Measurements from ENCODE around the gene PDCD1.

GRCh38 chr2:241893265-241893664 lies 34.6 kb upstream of the PDCD1 start:
- TF ChIP-seq CTCF (tag by site-specific recombination; IDR thresholded peaks at IDR 0.05) (no peak), FEZF1 (tag by site-specific recombination; IDR thresholded peaks at IDR 0.05) (no peak), ZNF121 (tag by site-specific recombination; IDR thresholded peaks at IDR 0.05) (no peak), ZNF501 (tag by site-specific recombination; IDR thresholded peaks at IDR 0.05) (no peak), ZNF785 (tag by site-specific recombination; IDR thresholded peaks at IDR 0.05) (no peak), ZBTB11 (tag by site-specific recombination; conservative IDR thresholded peaks at IDR 0.05; ENCODE audit: low read depth) (no peak), ZNF707 (tag by site-specific recombination; IDR thresholded peaks at IDR 0.05) (no peak), ZNF747 (tag by site-specific recombination; IDR thresholded peaks at IDR 0.05) (no peak), ZFP37 (tag by site-specific recombination; IDR thresholded peaks at IDR 0.05) (no peak), ZNF174 (tag by site-specific recombination; IDR thresholded peaks at IDR 0.05) (no peak), SALL2 (tag by site-specific recombination; IDR thresholded peaks at IDR 0.05; ENCODE audit: borderline replicate concordance) (no peak)
- TF ChIP-seq, protein P1, sequence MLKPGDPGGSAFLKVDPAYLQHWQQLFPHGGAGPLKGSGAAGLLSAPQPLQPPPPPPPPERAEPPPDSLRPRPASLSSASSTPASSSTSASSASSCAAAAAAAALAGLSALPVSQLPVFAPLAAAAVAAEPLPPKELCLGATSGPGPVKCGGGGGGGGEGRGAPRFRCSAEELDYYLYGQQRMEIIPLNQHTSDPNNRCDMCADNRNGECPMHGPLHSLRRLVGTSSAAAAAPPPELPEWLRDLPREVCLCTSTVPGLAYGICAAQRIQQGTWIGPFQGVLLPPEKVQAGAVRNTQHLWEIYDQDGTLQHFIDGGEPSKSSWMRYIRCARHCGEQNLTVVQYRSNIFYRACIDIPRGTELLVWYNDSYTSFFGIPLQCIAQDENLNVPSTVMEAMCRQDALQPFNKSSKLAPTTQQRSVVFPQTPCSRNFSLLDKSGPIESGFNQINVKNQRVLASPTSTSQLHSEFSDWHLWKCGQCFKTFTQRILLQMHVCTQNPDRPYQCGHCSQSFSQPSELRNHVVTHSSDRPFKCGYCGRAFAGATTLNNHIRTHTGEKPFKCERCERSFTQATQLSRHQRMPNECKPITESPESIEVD (tag by site-specific recombination; IDR thresholded peaks at IDR 0.05): no peak

All from HEK293 (cell line).